ENCODE data around the gene TMEM63C. TPM values are rescaled to one million over a fixed set of nuclear protein-coding genes. Genes with fewer than 3 reads are reported as not detected.

TMEM63C gene
- total RNA-seq, 1 donor from 2014 or later, result 4.6 TPM

DNA sequence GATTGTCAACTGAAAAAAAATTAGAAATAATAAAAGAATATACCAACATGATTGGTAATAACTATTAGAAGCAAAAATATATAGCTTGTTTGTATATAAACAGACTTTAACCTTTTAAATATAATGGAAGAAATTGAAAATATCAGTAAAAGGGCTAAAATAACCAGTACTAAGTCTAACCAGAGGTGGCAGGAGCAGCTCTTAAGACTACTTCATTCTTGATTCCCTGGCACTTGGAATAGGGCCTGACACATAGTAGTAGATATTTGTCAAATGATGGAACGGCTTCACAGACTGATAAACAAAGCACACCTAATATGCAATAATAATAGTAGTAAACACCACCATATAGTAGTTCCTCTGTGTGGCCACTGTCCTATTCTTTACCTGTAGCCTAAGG lies 9.4 kb downstream of the TMEM63C start:
- DNase-seq (ENCODE audit: extremely low spot score, unreplicated experiment), result no peak
- TF ChIP-seq, protein P1, sequence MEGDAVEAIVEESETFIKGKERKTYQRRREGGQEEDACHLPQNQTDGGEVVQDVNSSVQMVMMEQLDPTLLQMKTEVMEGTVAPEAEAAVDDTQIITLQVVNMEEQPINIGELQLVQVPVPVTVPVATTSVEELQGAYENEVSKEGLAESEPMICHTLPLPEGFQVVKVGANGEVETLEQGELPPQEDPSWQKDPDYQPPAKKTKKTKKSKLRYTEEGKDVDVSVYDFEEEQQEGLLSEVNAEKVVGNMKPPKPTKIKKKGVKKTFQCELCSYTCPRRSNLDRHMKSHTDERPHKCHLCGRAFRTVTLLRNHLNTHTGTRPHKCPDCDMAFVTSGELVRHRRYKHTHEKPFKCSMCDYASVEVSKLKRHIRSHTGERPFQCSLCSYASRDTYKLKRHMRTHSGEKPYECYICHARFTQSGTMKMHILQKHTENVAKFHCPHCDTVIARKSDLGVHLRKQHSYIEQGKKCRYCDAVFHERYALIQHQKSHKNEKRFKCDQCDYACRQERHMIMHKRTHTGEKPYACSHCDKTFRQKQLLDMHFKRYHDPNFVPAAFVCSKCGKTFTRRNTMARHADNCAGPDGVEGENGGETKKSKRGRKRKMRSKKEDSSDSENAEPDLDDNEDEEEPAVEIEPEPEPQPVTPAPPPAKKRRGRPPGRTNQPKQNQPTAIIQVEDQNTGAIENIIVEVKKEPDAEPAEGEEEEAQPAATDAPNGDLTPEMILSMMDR (conservative IDR thresholded peaks at IDR 0.05), result no peak
- H3K4me1 Mint-ChIP-seq (ENCODE audit: unreplicated experiment), result no peaks in the 10 kb centered on the region
- H3K36me3 Mint-ChIP-seq, result no peaks in the 10 kb centered on the region
- H3K27me3 Mint-ChIP-seq, result peaks cover 26% of the 10 kb centered on the region
- H3K9me3 Mint-ChIP-seq, result no peaks in the 10 kb centered on the region
- H3K4me3 Mint-ChIP-seq, result no peak overlapping the region
- no peak overlapping the region for H3K27ac Mint-ChIP-seq

GRCh38 chr14:77194706-77195105 lies 13.1 kb downstream of the TMEM63C start:
- peaks cover 37% of the 10 kb centered on the region for H3K27me3 Mint-ChIP-seq
- no peak for DNase-seq (ENCODE audit: extremely low spot score, unreplicated experiment)
- TF ChIP-seq, protein P1 (conservative IDR thresholded peaks at IDR 0.05), result no peak
- H3K4me3 Mint-ChIP-seq, result no peak overlapping the region
- no peaks in the 10 kb centered on the region for H3K36me3 Mint-ChIP-seq
- no peaks in the 10 kb centered on the region for H3K4me1 Mint-ChIP-seq (ENCODE audit: unreplicated experiment)
- H3K27ac Mint-ChIP-seq, result no peak overlapping the region
- no peaks in the 10 kb centered on the region for H3K9me3 Mint-ChIP-seq

- peaks cover 30% of the 10 kb centered on the region for H3K27me3 Mint-ChIP-seq
- no peaks in the 10 kb centered on the region for H3K4me1 Mint-ChIP-seq (ENCODE audit: unreplicated experiment)
- no peak for DNase-seq (ENCODE audit: extremely low spot score, unreplicated experiment)
- no peaks in the 10 kb centered on the region for H3K36me3 Mint-ChIP-seq
- TF ChIP-seq, protein P1 (conservative IDR thresholded peaks at IDR 0.05), result no peak
- no peak overlapping the region for H3K4me3 Mint-ChIP-seq
- no peaks in the 10 kb centered on the region for H3K9me3 Mint-ChIP-seq
- H3K27ac Mint-ChIP-seq, result no peak overlapping the region
Observed at GRCh38 chr14:77195766-77196165, 14.2 kb downstream of the TMEM63C start.

DNA sequence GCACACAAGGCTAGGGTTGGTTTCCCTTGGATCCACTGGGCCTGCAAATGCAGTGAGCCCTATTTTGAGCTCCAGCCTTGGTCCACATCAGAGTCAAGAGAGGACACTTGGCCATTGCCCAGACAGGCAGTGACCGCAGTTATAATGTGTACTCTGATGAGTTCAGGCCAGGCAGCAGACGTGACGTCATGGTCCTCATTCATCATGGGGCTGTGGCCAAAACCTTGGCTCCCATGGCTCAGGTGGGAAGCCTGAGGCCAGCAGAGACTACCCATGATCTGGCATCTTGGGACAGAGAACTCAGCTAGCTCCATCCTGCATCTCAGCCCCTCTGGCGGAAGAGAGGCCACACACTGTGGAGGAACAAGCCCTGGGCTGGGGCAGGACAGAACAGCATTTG lies 16.4 kb downstream of the TMEM63C start:
- no peaks in the 10 kb centered on the region for H3K36me3 Mint-ChIP-seq
- H3K27ac Mint-ChIP-seq, result no peak overlapping the region
- no peak overlapping the region for H3K4me3 Mint-ChIP-seq
- TF ChIP-seq, protein P1 (conservative IDR thresholded peaks at IDR 0.05), result no peak
- no peaks in the 10 kb centered on the region for H3K4me1 Mint-ChIP-seq (ENCODE audit: unreplicated experiment)
- no peaks in the 10 kb centered on the region for H3K9me3 Mint-ChIP-seq
- DNase-seq (ENCODE audit: extremely low spot score, unreplicated experiment), result no peak
- peaks cover 29% of the 10 kb centered on the region for H3K27me3 Mint-ChIP-seq

DNA sequence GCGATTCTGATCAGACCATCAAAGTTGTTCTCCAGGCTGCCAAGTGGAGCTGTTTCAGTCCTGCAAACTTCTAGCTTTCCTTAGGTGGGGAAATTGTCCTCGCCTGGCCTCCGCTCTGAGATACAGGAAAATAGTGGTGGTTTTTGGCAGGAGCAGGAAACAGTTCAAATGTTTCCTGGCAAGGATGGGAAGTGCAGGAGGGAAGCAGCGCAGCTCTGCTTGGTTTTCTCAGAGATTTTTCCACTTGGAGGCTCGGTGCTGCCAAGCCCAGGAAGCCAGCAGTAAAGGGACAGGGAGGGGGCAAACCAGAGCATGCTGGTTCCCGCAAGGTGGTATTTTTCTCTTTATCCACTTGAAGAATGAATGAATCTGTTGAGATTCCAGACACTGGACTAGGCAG lies 17.0 kb downstream of the TMEM63C start:
- H3K27ac Mint-ChIP-seq, result no peak overlapping the region
- TF ChIP-seq, protein P1 (conservative IDR thresholded peaks at IDR 0.05), result no peak

DNA sequence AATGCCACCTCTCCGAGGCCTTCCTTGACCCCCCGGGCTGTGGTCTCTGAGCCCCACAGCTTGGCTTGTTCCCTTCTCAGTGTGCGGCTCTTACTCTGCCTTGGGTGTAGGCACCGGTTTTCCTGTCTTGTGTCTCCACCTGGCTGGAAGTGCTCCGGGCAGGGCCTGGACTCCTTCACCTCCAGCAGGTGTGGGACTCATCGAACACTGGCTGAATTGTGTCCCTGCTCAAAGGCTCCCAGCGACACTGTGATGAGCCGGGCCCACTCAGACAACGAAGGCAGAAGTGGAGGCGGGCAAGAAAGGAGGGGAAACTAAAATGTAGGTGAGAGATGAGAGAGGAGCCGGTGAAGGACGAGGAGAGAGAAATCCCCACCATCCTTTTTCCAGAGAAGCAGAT lies 18.0 kb downstream of the TMEM63C start:
- H3K4me3 Mint-ChIP-seq, result no peak overlapping the region
- H3K9me3 Mint-ChIP-seq, result no peaks in the 10 kb centered on the region
- TF ChIP-seq, protein P1 (conservative IDR thresholded peaks at IDR 0.05), result no peak
- H3K36me3 Mint-ChIP-seq, result no peaks in the 10 kb centered on the region
- no peak overlapping the region for H3K27ac Mint-ChIP-seq
- DNase-seq (ENCODE audit: extremely low spot score, unreplicated experiment), result no peak
- H3K4me1 Mint-ChIP-seq (ENCODE audit: unreplicated experiment), result no peaks in the 10 kb centered on the region
- H3K27me3 Mint-ChIP-seq, result peaks cover 36% of the 10 kb centered on the region

More for the DNA sequence above, 17.0 kb downstream of the TMEM63C start:
- DNase-seq (ENCODE audit: extremely low spot score, unreplicated experiment), result no peak
- H3K27me3 Mint-ChIP-seq, result peaks cover 31% of the 10 kb centered on the region
- no peaks in the 10 kb centered on the region for H3K9me3 Mint-ChIP-seq
- H3K36me3 Mint-ChIP-seq, result no peaks in the 10 kb centered on the region
- no peaks in the 10 kb centered on the region for H3K4me1 Mint-ChIP-seq (ENCODE audit: unreplicated experiment)
- no peak overlapping the region for H3K4me3 Mint-ChIP-seq

Data from type B pancreatic cell (in vitro differentiated cells).